Pancreas (tissue), 10 donors: ENCODE measurements around the gene DDX39B. TPM values are rescaled to one million over a fixed set of nuclear protein-coding genes. Genes with fewer than 3 reads are reported as not detected.

Experiments used
- ATAC-seq, 4 donors: fragments of 200-7000 bp; cut with Tn5 transposase; one replicate each; pipeline versions ENCODE4 v1.8.0 to v1.9.1; 2020; ENCODE audit warnings: mild to moderate bottlenecking in 4 of 4, moderate library complexity in 4 of 4
- DNase-seq, 6 donors: peaks; one replicate each; pipeline ENCODE4 v3.0.0-alpha.2; 2020
- FAIRE-seq: peaks from 2 replicates; lab custom pipeline; 2012; peaks lifted over from hg19 to GRCh38; lab: Jason Lieb, UNC
- H3K27ac ChIP-seq, 4 donors: fragments of 200-600 bp; sonication (generic); 1 replicate in 3 of 4; 2 replicates in 1 of 4; pipeline versions ENCODE4 v1.5.0 to v1.8.0; 2020
- H3K27me3 ChIP-seq, 4 donors: fragments of 200-600 bp; one replicate each; pipeline ENCODE4 v1.8.0; 2021
- H3K36me3 ChIP-seq, 3 donors: fragments of 200-600 bp; sonication (generic) in 1 of 3; one replicate each; pipeline versions ENCODE4 v1.5.0 to v1.8.0; 2020 to 2021
- H3K4me1 ChIP-seq, 3 donors: fragments of 200-600 bp; one replicate each; pipeline ENCODE4 v1.8.0; 2021
- H3K4me3 ChIP-seq, 4 donors: fragments of 200-600 bp; sonication (generic) in 2 of 4; one replicate each; pipeline versions ENCODE4 v1.5.0 to v1.8.0; 2020 to 2021
- H3K9me3 ChIP-seq, 4 donors: fragments of 200-600 bp; one replicate each; pipeline ENCODE4 v1.8.0; 2021
- CTCF ChIP-seq, 4 donors: fragments of 200-600 bp; sonication (generic) in 3 of 4; IDR thresholded peaks; one replicate each; pipeline versions ENCODE4 v1.5.0 to v1.8.0; 2021; ENCODE audit warnings: antibody characterized with exemption in 4 of 4
- WGBS, 2 donors: extraction: QIAGEN DNeasy Blood & Tissue Kit; methylation state at CpG; one replicate each; pipeline ENCODE4 v1.1.7; 2013; 5-methylcytosine and 5-hydroxymethylcytosine counted together
- intact Hi-C, 3 donors: fragments of 100-400 bp; cut with DNase I; formaldehyde crosslinking; loops; one replicate each; pipeline versions ENCODE4 v1.11.1 to v1.14.2; 2022
- polyA plus RNA-seq, 2 donors: library from polyadenylated mRNA; stranded (reverse); fragments of 200-250 nt; gene quantifications; one replicate each; pipeline ENCODE4 v1.2.3, GENCODE V29; 2013
- total RNA-seq, 6 donors: library from RNA; stranded (reverse); fragmentation: NEBNext Ultra II Directional in 4 of 6; extraction: Animal tissue kit (Norgen Biotek cat#: 25700) in 4 of 6; gene quantifications; one replicate each; pipeline versions ENCODE4 v1.2.1 to v1.2.4, GENCODE V29; 2021 to 2023
- donor health status: healthy with polysubstance abuse.
- donor health status: DM: no; HTN: no; CAD: no; lungs with moderate emphysema.
- donor health status: DM: no; HTN: no; CAD: no.
- donor health status: control.
- donor health status: control.
- donor health status: Bipolar disorder and iron deficiency.
- donor health status: DM: yes; HTN: yes; CAD: no.
- donor health status: DM: no; HTN: no; CAD: no.
- donor health status: DM: no; HTN: no; CAD: no.
- donor health status: DM: yes; HTN: yes; CAD: no.

Gene DDX39B
- total and polyA plus RNA-seq, 8 donors = 134 to 669 (median 180) TPM

GRCh38 chr6:31575952-31576685 lies 34.3 kb upstream of the DDX39B start:
- WGBS, 2 donors = 71 to 80% methylated on average over 8 of the region's 8 CpGs
- TF ChIP-seq CTCF (IDR thresholded peaks at IDR 0.05) = no peak
- Histone ChIP-seq H3K36me3 (no peaks in the 10 kb centered on the region), H3K4me1 (peaks cover 0 to 14% (median 5%) of the 10 kb centered on the region in 3 donors), H3K27ac (no peak overlapping the region), H3K9me3 (no peaks in the 10 kb centered on the region), H3K27me3 (no peaks in the 10 kb centered on the region), H3K4me3 (peak overlapping the region in 1 of 4 donors; percentile 22)
- DNase-seq (no peak), FAIRE-seq (no peak), ATAC-seq (no peak)
- intact Hi-C loops = no loop called here

- H3K4me1 ChIP-seq = peaks cover 0 to 11% (median 5%) of the 10 kb centered on the region in 3 donors
These were observed 33.6 kb upstream of the DDX39B start, which contains the start of gene TNF for GRCh38 chr6:31575335-31575901. TSS of gene TNF (plus strand) at chr6:31575565. CDS start at chr6:31575742, 177 bp downstream.

GRCh38 chr6:31574106-31575061 lies 32.6 kb upstream of the DDX39B start:
- ATAC-seq = no peak
- DNase-seq = peak in 1 of 6 donors; percentile 22
- Histone ChIP-seq H3K27ac (no peak overlapping the region), H3K9me3 (no peaks in the 10 kb centered on the region), H3K4me1 (peaks cover 0 to 9% (median 5%) of the 10 kb centered on the region in 3 donors), H3K36me3 (no peaks in the 10 kb centered on the region), H3K4me3 (no peak overlapping the region), H3K27me3 (no peaks in the 10 kb centered on the region)
- intact Hi-C loops = no loop called here
- no peak for TF ChIP-seq CTCF (IDR thresholded peaks at IDR 0.05)
- no peak for FAIRE-seq
- 64 to 76% methylated on average over 14 of the region's 14 CpGs for WGBS, 2 donors

More at GRCh38 chr6:31575335-31575901, 33.6 kb upstream of the DDX39B start, which contains the start of gene TNF:
- ATAC-seq (peak in 2 of 4 donors; percentile 26 to 60), DNase-seq (peak in 2 of 6 donors; percentile 33 to 47), FAIRE-seq (no peak)
- WGBS, 2 donors = 62 to 72% methylated on average over 18 to 19 of the region's 19 CpGs
- Histone ChIP-seq H3K4me3 (peak within 1 kb of the TSS in 1 of 4 donors; percentile 22), H3K27me3 (no peaks in the 10 kb centered on the region), H3K9me3 (no peaks in the 10 kb centered on the region), H3K27ac (no peak within 1 kb of the TSS), H3K36me3 (no peaks in the 10 kb centered on the region)
- intact Hi-C loops = no loop called here
- TF ChIP-seq CTCF (IDR thresholded peaks at IDR 0.05) = no peak

GRCh38 chr6:31573239-31574105 lies 31.7 kb upstream of the DDX39B start:
- ATAC-seq (no peak), FAIRE-seq (no peak), DNase-seq (peak in 1 of 6 donors; percentile 15)
- H3K4me1 ChIP-seq = peaks cover 0 to 6% (median 0%) of the 10 kb centered on the region in 3 donors
- H3K9me3 ChIP-seq = no peaks in the 10 kb centered on the region
- no peaks in the 10 kb centered on the region for H3K36me3 ChIP-seq
- intact Hi-C loops = no loop called here
- no peaks in the 10 kb centered on the region for H3K27me3 ChIP-seq
- H3K4me3 ChIP-seq = no peak overlapping the region
- no peak overlapping the region for H3K27ac ChIP-seq
- no peak for TF ChIP-seq CTCF (IDR thresholded peaks at IDR 0.05)
- WGBS, 2 donors = 67 to 70% methylated on average over 9 of the region's 9 CpGs
